Left ventricle myocardium inferior (tissue), 1 donor: ENCODE results near the gene SBK1. TPM values are rescaled to one million over a fixed set of nuclear protein-coding genes. Genes with fewer than 3 reads are reported as not detected.

ENCODE experiments used
- DNase-seq: peaks from one replicate; pipeline ENCODE4 v3.0.0-alpha.2; 2020
- H3K27ac ChIP-seq: fragments of 200-600 bp; replicated peaks from 2 replicates; pipeline ENCODE4 v1.8.0; 2021
- H3K27me3 ChIP-seq: fragments of 200-600 bp; 2 replicates; pipeline ENCODE4 v1.8.0; 2021; ENCODE audit warnings: low read depth
- H3K36me3 ChIP-seq: fragments of 200-600 bp; 2 replicates; pipeline ENCODE4 v1.8.0; 2021
- H3K4me1 ChIP-seq: fragments of 200-600 bp; 2 replicates; pipeline ENCODE4 v1.8.0; 2021
- H3K4me3 ChIP-seq: fragments of 200-600 bp; 2 replicates; pipeline ENCODE4 v1.8.0; 2021; ENCODE audit warnings: mild to moderate bottlenecking, moderate library complexity
- H3K9me3 ChIP-seq: fragments of 200-600 bp; replicated peaks from 2 replicates; pipeline ENCODE4 v1.8.0; 2021
- CTCF ChIP-seq: fragments of 200-600 bp; IDR thresholded peaks from 2 replicates; pipeline ENCODE4 v1.8.0; 2021; ENCODE audit warnings: antibody characterized with exemption, mild to moderate bottlenecking, borderline replicate concordance
- intact Hi-C: fragments of 100-400 bp; cut with micrococcal nuclease; formaldehyde crosslinking; loops from one replicate; pipeline ENCODE4 v1.11.0; 2022
- total RNA-seq: library from RNA; stranded (reverse); fragmentation: NEBNext Ultra II Directional; extraction: Animal tissue kit (Norgen Biotek cat#: 25700); gene quantifications from one replicate; pipeline ENCODE4 v1.2.1, GENCODE V29; 2021
- donor health status: DM: no; HTN: yes; CAD: no; lungs with severe emphysema.

SBK1 gene
- total RNA-seq, 1 donor from 2014 or later = 2.3 TPM

- no peaks in the 10 kb centered on the region for H3K9me3 ChIP-seq
- H3K27ac ChIP-seq = no peak overlapping the region
- intact Hi-C loops = no loop called here
- peaks cover 17% of the 10 kb centered on the region for H3K4me1 ChIP-seq
- H3K4me3 ChIP-seq = no peak overlapping the region
- no peaks in the 10 kb centered on the region for H3K36me3 ChIP-seq
- H3K27me3 ChIP-seq = peaks cover 23% of the 10 kb centered on the region
- no peak for TF ChIP-seq CTCF
- DNase-seq = no peak
These were observed 2.1 kb upstream of the SBK1 start for GRCh38 chr16:28289939-28290858.

DNA sequence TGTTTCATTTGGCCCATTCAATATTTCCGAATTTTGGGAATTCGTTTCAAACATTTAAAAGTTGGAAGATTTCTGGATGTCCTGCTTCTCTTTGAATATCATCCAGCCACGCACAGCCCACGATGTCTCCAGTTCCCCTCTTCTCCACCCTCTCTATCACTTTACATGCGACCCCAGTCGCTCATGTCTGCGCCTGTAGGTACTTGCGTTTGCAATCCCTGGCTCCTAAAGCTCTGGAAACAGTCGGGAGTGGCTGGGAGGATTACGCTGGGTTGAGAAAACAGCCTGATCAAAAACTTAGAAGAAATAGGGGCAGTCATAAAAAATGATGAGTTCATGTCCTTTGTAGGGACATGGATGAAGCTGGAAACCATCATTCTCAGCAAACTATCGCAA, 1.5 kb upstream of the SBK1 start:
- Histone ChIP-seq H3K4me3 (no peak overlapping the region), H3K9me3 (no peaks in the 10 kb centered on the region), H3K4me1 (peaks cover 17% of the 10 kb centered on the region), H3K27ac (no peak overlapping the region), H3K36me3 (no peaks in the 10 kb centered on the region), H3K27me3 (peaks cover 23% of the 10 kb centered on the region)
- no peak for TF ChIP-seq CTCF
- no peak for DNase-seq
- intact Hi-C loops = no loop called here

- Histone ChIP-seq H3K36me3 (no peaks in the 10 kb centered on the region), H3K27ac (no peak overlapping the region), H3K9me3 (no peaks in the 10 kb centered on the region), H3K4me3 (peak overlapping the region; percentile 68), H3K4me1 (peaks cover 17% of the 10 kb centered on the region), H3K27me3 (peaks cover 23% of the 10 kb centered on the region)
- no peak for TF ChIP-seq CTCF
- DNase-seq = no peak
- intact Hi-C loops = no loop called here
These were observed 641 bp downstream of the SBK1 start for GRCh38 chr16:28292731-28293600.

DNA sequence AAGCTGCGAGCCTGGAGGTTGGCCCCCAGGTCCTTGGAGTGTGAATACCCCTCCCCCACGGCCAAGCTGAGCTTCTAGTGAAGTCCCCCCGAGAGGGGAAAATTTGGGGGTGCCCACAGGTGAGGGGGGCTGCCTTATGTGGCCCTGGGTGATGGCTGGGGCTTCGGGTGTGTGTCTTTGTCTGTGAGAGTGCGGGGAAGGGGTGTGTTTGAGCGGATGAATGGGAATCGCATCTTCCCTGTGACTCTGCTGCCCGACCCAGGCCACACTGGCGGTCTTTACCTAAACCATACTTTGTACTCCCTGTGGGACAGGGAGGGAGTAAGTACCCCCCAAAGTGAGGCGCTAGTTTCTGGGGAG, 1.3 kb downstream of the SBK1 start:
- intact Hi-C loops = no loop called here
- H3K4me1 ChIP-seq = peaks cover 17% of the 10 kb centered on the region
- no peak for TF ChIP-seq CTCF
- no peak overlapping the region for H3K4me3 ChIP-seq
- H3K27ac ChIP-seq = no peak overlapping the region
- no peak for DNase-seq
- peaks cover 23% of the 10 kb centered on the region for H3K27me3 ChIP-seq
- H3K36me3 ChIP-seq = no peaks in the 10 kb centered on the region
- H3K9me3 ChIP-seq = no peaks in the 10 kb centered on the region

DNA sequence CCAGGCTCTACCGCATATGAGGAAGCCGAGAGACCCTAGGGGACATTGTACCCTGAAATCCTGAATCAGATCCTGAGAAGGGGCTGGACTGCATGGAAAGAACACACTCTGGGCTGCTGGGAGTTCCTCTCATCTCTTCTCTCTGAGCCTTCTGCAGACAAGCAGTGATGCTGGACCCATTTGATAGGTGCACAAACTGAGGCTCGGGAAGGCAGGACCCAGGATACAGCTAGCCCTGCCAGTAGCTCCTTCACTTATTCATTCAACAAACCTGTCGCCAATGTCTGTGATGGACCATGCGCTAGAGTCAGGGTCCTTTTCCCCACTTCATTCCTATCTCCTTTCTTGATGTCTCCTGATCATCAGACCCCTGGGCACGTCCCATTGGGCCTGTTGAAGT, 1.9 kb downstream of the SBK1 start:
- H3K27ac ChIP-seq = no peak overlapping the region
- no peaks in the 10 kb centered on the region for H3K36me3 ChIP-seq
- H3K27me3 ChIP-seq = peaks cover 23% of the 10 kb centered on the region
- intact Hi-C loops = no loop called here
- no peaks in the 10 kb centered on the region for H3K9me3 ChIP-seq
- H3K4me3 ChIP-seq = no peak overlapping the region
- no peak for DNase-seq
- peaks cover 17% of the 10 kb centered on the region for H3K4me1 ChIP-seq
- no peak for TF ChIP-seq CTCF
